Chondrocyte (in vitro differentiated cells): ENCODE measurements around the gene SOCS2. TPM values are rescaled to one million over a fixed set of nuclear protein-coding genes. Genes with fewer than 3 reads are reported as not detected.
A peak's percentile ranks its signal among the peaks of the same experiment; 100 is the strongest.
"Not testable (repeated sequence)": the region's sequence is repeated elsewhere in the genome, so short reads cannot be mapped to it uniquely, and the experiment has no call there.

Source experiments
- DNase-seq: peaks from one replicate; pipeline ENCODE4 v3.0.0; 2021; ENCODE audit warnings: mixed read lengths, low spot score
- H3K27ac Mint-ChIP-seq: one replicate; pipeline ENCODE4 v1.8.0; 2021; ENCODE audit warnings: mild to moderate bottlenecking, moderate library complexity, mixed read lengths; ENCODE audit not compliant: unreplicated experiment
- H3K27me3 Mint-ChIP-seq: 2 replicates; pipeline ENCODE4 v1.8.0; 2021; ENCODE audit warnings: low read depth, mixed read lengths
- H3K36me3 Mint-ChIP-seq: 2 replicates; pipeline ENCODE4 v1.8.0; 2021; ENCODE audit warnings: low read depth, mixed read lengths
- H3K4me1 Mint-ChIP-seq: 2 replicates; pipeline ENCODE4 v1.8.0; 2021; ENCODE audit warnings: low read depth, mild to moderate bottlenecking, mixed read lengths
- H3K4me3 Mint-ChIP-seq: one replicate; pipeline ENCODE4 v1.8.0; 2021; ENCODE audit warnings: mild to moderate bottlenecking, moderate library complexity, mixed read lengths; ENCODE audit not compliant: unreplicated experiment
- H3K9me3 Mint-ChIP-seq: 2 replicates; pipeline ENCODE4 v1.8.0; 2021; ENCODE audit warnings: low read depth, mixed read lengths
- total RNA-seq: library from RNA; stranded (reverse); gene quantifications from 3 replicates; pipeline ENCODE4 v1.2.1, GENCODE V29; 2021
- TF ChIP-seq, protein P1 (sequence below): fragments of 200-600 bp; sonication (generic); IDR thresholded peaks from 2 replicates; pipeline ENCODE4 v1.5.0; 2021; ENCODE audit warnings: antibody characterized with exemption, mild to moderate bottlenecking, moderate library complexity

The SOCS2 gene
- total RNA-seq, 1 donor from 2014 or later: 4.9 TPM

DNA sequence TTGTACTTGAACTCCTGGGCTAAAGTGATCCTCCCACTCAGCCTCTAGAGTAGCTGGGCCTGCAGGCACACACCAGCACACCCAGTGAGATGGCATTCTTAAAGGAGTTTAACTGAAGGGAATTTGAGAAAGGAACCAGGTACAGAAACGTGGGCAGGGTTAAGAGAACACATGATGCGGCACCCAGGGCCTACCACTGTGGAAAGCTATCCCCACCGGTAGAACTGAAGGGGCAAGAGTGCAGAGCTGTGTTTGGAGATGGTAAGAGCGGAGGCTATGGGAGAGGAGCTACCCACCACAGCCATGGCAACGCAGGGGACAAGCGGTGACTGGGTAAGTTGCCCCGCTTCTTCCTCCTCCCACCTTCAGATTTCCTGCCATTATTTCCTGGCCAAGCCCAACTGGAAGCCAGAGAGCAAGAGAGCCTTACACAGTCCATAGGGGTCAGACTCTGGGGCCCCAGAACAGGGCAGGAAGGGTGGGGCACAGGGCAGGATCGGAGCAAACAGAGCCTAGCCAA lies 46.5 kb downstream of the SOCS2 start:
- TF ChIP-seq, protein P1, sequence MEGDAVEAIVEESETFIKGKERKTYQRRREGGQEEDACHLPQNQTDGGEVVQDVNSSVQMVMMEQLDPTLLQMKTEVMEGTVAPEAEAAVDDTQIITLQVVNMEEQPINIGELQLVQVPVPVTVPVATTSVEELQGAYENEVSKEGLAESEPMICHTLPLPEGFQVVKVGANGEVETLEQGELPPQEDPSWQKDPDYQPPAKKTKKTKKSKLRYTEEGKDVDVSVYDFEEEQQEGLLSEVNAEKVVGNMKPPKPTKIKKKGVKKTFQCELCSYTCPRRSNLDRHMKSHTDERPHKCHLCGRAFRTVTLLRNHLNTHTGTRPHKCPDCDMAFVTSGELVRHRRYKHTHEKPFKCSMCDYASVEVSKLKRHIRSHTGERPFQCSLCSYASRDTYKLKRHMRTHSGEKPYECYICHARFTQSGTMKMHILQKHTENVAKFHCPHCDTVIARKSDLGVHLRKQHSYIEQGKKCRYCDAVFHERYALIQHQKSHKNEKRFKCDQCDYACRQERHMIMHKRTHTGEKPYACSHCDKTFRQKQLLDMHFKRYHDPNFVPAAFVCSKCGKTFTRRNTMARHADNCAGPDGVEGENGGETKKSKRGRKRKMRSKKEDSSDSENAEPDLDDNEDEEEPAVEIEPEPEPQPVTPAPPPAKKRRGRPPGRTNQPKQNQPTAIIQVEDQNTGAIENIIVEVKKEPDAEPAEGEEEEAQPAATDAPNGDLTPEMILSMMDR: no peak
- H3K4me1 Mint-ChIP-seq: peaks cover 23% of the 10 kb centered on the region
- no peaks in the 10 kb centered on the region for H3K27me3 Mint-ChIP-seq
- H3K36me3 Mint-ChIP-seq: no peaks in the 10 kb centered on the region
- no peak overlapping the region for H3K27ac Mint-ChIP-seq
- no peaks in the 10 kb centered on the region for H3K9me3 Mint-ChIP-seq
- no peak for DNase-seq
- no peak overlapping the region for H3K4me3 Mint-ChIP-seq

DNA sequence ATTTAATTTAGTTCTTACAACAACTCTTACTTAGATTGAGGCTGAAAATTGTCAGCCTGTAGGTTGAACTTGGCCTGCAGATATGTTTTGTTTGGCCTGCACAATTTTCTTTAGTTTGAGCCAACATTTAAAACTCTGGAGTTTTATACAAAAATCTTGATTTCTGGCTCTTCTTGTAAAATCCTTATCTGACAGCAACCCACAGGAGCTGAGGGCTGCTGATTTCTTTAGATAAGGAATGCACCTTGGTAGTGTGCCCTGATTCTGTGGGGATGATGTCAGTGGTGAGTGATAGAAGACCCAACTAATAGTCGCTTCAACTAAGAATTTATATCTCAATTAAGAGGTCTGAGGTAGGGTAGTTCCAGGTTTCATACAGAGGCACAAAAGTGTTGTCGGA lies 49.5 kb downstream of the SOCS2 start:
- peaks cover 36% of the 10 kb centered on the region for H3K4me1 Mint-ChIP-seq
- no peaks in the 10 kb centered on the region for H3K9me3 Mint-ChIP-seq
- no peak overlapping the region for H3K4me3 Mint-ChIP-seq
- DNase-seq: no peak
- TF ChIP-seq, protein P1: no peak
- H3K36me3 Mint-ChIP-seq: no peaks in the 10 kb centered on the region
- H3K27ac Mint-ChIP-seq: peak overlapping the region; percentile 78
- no peaks in the 10 kb centered on the region for H3K27me3 Mint-ChIP-seq

DNA sequence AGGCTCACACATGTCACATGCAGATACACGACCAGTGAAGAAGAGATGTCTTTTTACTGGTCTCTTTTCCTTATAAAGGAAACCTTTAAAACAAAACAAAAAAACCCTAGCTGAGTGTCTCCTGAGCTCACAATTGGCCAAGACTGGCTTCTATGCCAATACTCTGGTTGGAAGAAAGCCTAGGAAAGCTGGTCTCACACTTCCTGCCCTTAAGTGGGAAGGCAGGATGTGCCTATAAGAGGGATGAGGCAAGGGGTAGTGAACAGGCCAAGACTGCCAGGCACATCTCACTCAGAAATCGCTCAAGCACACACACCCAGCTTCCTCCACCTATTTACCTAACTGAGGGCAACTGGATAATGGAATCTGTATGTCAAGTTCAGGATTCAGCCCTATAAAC lies 50.0 kb downstream of the SOCS2 start:
- H3K27ac Mint-ChIP-seq: peak overlapping the region; percentile 78
- no peaks in the 10 kb centered on the region for H3K36me3 Mint-ChIP-seq
- H3K9me3 Mint-ChIP-seq: no peaks in the 10 kb centered on the region
- no peak for DNase-seq
- H3K4me3 Mint-ChIP-seq: no peak overlapping the region
- TF ChIP-seq, protein P1: no peak
- H3K27me3 Mint-ChIP-seq: no peaks in the 10 kb centered on the region
- peaks cover 36% of the 10 kb centered on the region for H3K4me1 Mint-ChIP-seq

DNA sequence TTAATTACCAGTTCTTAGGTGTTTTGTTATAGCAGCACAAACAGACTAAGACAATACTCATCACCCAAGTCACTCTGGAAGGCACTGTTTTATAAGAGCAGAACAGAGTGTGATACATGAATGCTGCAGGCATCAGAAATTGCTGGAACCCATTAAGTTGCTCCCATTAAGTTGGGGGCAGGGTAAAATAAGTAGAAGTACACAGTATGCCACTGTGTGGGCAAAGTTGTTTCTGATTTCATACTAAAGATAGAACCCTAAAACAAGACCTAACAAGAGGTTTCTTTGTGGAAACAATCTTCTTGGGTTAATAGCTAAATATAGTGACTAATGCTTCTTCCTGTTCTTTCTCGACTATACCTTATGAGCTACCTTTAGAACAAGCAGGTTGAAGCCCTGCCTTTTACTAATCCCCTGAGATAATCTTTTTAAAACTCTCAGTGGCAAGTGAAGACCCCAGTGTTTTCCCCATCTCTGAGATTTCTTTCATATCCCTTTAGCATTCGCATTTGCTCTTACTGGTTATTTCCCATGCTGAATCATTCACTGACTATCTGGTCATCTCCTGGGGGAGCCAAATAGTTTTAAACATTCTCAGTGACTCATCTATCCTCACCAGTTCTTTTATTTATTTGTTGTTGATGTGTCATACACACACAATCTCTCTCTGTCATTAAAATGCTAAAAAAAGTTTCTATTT lies 52.3 kb downstream of the SOCS2 start:
- peaks cover 36% of the 10 kb centered on the region for H3K4me1 Mint-ChIP-seq
- H3K4me3 Mint-ChIP-seq: no peak overlapping the region
- no peak for DNase-seq
- TF ChIP-seq, protein P1: no peak
- no peaks in the 10 kb centered on the region for H3K27me3 Mint-ChIP-seq
- peak overlapping the region; percentile 94 for H3K27ac Mint-ChIP-seq
- H3K36me3 Mint-ChIP-seq: no peaks in the 10 kb centered on the region
- H3K9me3 Mint-ChIP-seq: peaks cover 10% of the 10 kb centered on the region

DNA sequence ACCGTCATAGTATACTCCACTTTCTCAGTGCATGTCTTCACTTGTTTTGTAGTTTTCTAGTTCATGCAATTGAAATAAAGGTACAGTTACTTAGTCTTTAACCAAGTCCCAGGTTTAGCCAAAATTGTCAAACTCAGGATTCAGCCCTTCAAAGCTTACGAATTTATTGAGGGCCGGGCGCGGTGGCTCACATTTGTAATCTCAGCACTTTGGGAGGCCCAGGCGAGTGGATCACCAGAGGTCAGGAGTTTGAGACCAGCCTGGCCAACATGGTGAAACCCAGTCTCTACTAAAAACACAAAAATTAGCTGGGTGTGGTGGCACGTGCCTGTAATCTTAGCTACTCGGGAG lies 52.8 kb downstream of the SOCS2 start:
- H3K4me3 Mint-ChIP-seq, H3K9me3 Mint-ChIP-seq, H3K36me3 Mint-ChIP-seq, H3K27me3 Mint-ChIP-seq, DNase-seq: not testable (repeated sequence)
- H3K4me1 Mint-ChIP-seq: peaks cover 36% of the 10 kb centered on the region
- H3K27ac Mint-ChIP-seq: peak overlapping the region; percentile 94

DNA sequence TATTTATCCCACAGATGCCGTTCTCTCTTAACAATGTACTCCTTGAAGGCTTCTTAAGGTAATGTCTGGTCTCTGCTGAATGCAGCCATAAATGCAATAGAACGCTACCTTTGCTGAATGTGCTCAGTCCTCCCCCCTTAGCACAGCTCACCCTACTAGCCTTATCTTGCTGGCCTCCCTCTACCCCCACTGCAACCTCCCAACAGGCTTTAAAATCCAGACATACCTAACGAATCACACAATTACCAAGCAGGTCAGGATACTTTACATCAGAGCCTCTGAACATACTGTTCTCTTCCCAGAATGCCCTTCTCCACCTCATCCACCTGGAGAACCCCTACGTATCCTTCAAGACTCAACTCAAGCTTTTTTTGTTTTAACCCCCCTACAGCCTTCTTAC lies 53.7 kb downstream of the SOCS2 start:
- peaks cover 36% of the 10 kb centered on the region for H3K4me1 Mint-ChIP-seq
- TF ChIP-seq, protein P1: no peak
- no peak overlapping the region for H3K27ac Mint-ChIP-seq

More for the DNA sequence above, 53.7 kb downstream of the SOCS2 start:
- Mint-ChIP-seq H3K9me3 (peaks cover 10% of the 10 kb centered on the region), H3K36me3 (no peaks in the 10 kb centered on the region), H3K27me3 (no peaks in the 10 kb centered on the region), H3K4me3 (no peak overlapping the region)
- DNase-seq: no peak
